HepG2 (cell line): ENCODE results near the gene IDNK. TPM values are rescaled to one million over a fixed set of nuclear protein-coding genes. Genes with fewer than 3 reads are reported as not detected.

Experiments used
- CREB1 ChIP-seq, 2 experiments: fragments of 450-650 bp in 1 of 2; IDR thresholded peaks; 2 replicates each; pipeline ENCODE4 v1.6.1; 2016 to 2017; ENCODE audit warnings: control low read depth in 1 of 2, mild to moderate bottlenecking in 1 of 2, missing compliant biosample characterization in 1 of 2, missing genetic modification characterization in 1 of 2
- HOXA7 ChIP-seq: sonication (generic); formaldehyde crosslinking; IDR thresholded peaks from 2 replicates; pipeline ENCODE4 v1.8.1; 2022; ENCODE audit warnings: mild to moderate bottlenecking, missing genetic modification reagents, moderate library complexity
- IKZF1 ChIP-seq: fragments of 450-650 bp; IDR thresholded peaks from 2 replicates; pipeline ENCODE4 v1.7.1; 2016
- NAIF1 ChIP-seq: sonication (generic); formaldehyde crosslinking; IDR thresholded peaks from 2 replicates; pipeline ENCODE4 v1.5.0; 2020; ENCODE audit warnings: mild to moderate bottlenecking, missing genetic modification reagents, borderline replicate concordance
- NFIC ChIP-seq: IDR thresholded peaks from 2 replicates; pipeline ENCODE4 v1.6.1; 2012; ENCODE audit warnings: mild to moderate bottlenecking, low read length, inconsistent platforms
- SP140L ChIP-seq: sonication (generic); formaldehyde crosslinking; IDR thresholded peaks from 2 replicates; pipeline ENCODE4 v1.4.0; 2020; ENCODE audit warnings: missing genetic modification reagents, borderline replicate concordance
- TEF ChIP-seq: sonication (generic); formaldehyde crosslinking; IDR thresholded peaks from 2 replicates; pipeline ENCODE4 v1.5.0; 2020; ENCODE audit warnings: missing genetic modification reagents
- ZNF17 ChIP-seq: sonication (generic); formaldehyde crosslinking; IDR thresholded peaks from 2 replicates; pipeline ENCODE4 v1.5.0; 2020; ENCODE audit warnings: mild to moderate bottlenecking, missing genetic modification reagents
- ZNF276 ChIP-seq: sonication (generic); formaldehyde crosslinking; IDR thresholded peaks from 2 replicates; pipeline ENCODE4 v1.4.0; 2020; ENCODE audit warnings: mild to moderate bottlenecking, low read depth, missing genetic modification reagents
- ZNF318 ChIP-seq: sonication (generic); formaldehyde crosslinking; IDR thresholded peaks from 2 replicates; pipeline ENCODE4 v1.4.0; 2020; ENCODE audit warnings: mild to moderate bottlenecking, missing genetic modification reagents
- ZNF619 ChIP-seq: sonication (generic); formaldehyde crosslinking; IDR thresholded peaks from 2 replicates; pipeline ENCODE4 v1.4.0; 2020; ENCODE audit warnings: mild to moderate bottlenecking, missing genetic modification reagents
- ZNF746 ChIP-seq: sonication (generic); formaldehyde crosslinking; IDR thresholded peaks from 2 replicates; pipeline ENCODE4 v1.8.0; 2022; ENCODE audit warnings: mild to moderate bottlenecking, missing genetic modification reagents
- polyA plus RNA-seq, 8 experiments: library from polyadenylated mRNA; depleted of rRNA in 3 of 8; stranded (reverse) in 7 of 8; unstranded in 1 of 8; fragments of >200 nt; fragmentation: Illumina TruSeq in 4 of 8; extraction: Trizol in 4 of 8; gene quantifications; 2 replicates each; pipeline versions ENCODE4 v1.2.1 to v1.2.3, GENCODE V29; 2011 to 2016; ENCODE audit warnings: low read depth in 4 of 8, missing spikeins in 1 of 8, mixed read lengths in 1 of 8; ENCODE audit not compliant: insufficient read depth in 1 of 8
- total RNA-seq, 5 experiments: library from RNA; depleted of rRNA; stranded (reverse); fragments of >200 nt; fragmentation: Illumina TruSeq; extraction: Trizol; gene quantifications; 2 replicates each; pipeline ENCODE4 v1.2.3, GENCODE V29; 2016; ENCODE audit warnings: low read depth in 1 of 5
- TF ChIP-seq, protein P1 (sequence below): sonication (generic); formaldehyde crosslinking; IDR thresholded peaks from 2 replicates; pipeline ENCODE4 v1.5.1; 2020; ENCODE audit warnings: mild to moderate bottlenecking, missing genetic modification reagents, borderline replicate concordance
- TF ChIP-seq, protein P2 (sequence below): fragments of 450-650 bp; IDR thresholded peaks from 2 replicates; pipeline ENCODE4 v1.6.1; 2017

IDNK gene
- total and polyA plus RNA-seq, 2 of the 13 experiments (the other 11 are each of a cell fraction or from before 2014, with no cell fraction given) = 3.1 to 4.8 TPM

DNA sequence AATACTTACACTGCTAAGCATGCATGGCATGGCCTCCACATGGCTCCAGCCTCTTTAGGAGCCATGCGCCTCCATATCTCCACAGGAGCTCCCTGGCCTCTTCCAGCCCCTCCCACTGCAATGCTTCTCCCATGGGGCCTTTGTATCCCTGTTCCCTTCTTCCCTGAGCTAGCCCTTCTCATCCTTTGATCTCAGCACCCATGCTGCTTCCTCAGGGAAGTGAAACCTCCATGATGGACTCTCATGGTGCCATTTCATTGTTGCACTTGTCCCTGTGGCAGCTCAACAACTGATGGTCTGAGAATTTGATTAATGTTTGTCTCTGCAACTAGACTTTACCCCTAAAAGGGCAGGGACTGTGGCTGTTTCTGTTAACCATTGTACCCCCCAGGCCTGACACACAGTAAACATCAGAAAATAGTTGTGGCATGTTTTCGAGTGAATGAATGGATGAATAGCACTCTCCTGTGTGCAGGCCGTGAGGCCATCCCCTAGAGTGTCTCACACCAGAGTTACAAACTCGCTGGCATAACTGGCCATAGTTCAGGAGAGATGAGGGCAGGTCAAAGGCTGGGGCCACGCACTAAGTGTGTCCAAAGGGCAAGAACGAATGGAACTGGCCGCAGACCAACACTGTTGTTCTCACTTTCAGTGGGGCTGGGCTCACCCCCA lies 6.6 kb downstream of the IDNK start (continued):
- TF ChIP-seq IKZF1 (no peak), ZNF17 (no peak), NFIC (peak; percentile 78), ZNF318 (CRISPR knock-in tag) (no peak), ZNF746 (CRISPR knock-in tag) (no peak), ZNF276 (CRISPR knock-in tag) (0 out of 2 replicates have a peak, but pooled peaks have one; percentile 66), NAIF1 (CRISPR knock-in tag) (no peak), TEF (CRISPR knock-in tag) (no peak), SP140L (CRISPR knock-in tag) (no peak), HOXA7 (no peak), CREB1 (IDR thresholded peaks at IDR 0.05) (no peak), CREB1 (CRISPR knock-in tag; IDR thresholded peaks at IDR 0.05) (peak; percentile 53; the same call in 1 of the 2 replicates), ZNF619 (CRISPR knock-in tag) (0 out of 2 replicates have a peak, but pooled peaks have one; percentile 27)
- TF ChIP-seq, protein P1, sequence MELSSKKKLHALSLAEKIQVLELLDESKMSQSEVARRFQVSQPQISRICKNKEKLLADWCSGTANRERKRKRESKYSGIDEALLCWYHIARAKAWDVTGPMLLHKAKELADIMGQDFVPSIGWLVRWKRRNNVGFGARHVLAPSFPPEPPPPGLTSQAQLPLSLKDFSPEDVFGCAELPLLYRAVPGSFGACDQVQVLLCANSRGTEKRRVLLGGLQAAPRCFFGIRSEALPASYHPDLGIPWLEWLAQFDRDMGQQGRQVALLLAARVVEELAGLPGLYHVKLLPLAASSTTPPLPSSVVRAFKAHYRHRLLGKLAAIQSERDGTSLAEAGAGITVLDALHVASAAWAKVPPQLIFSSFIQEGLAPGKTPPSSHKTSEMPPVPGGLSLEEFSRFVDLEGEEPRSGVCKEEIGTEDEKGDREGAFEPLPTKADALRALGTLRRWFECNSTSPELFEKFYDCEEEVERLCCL (CRISPR knock-in tag) = no peak
- TF ChIP-seq, protein P2, sequence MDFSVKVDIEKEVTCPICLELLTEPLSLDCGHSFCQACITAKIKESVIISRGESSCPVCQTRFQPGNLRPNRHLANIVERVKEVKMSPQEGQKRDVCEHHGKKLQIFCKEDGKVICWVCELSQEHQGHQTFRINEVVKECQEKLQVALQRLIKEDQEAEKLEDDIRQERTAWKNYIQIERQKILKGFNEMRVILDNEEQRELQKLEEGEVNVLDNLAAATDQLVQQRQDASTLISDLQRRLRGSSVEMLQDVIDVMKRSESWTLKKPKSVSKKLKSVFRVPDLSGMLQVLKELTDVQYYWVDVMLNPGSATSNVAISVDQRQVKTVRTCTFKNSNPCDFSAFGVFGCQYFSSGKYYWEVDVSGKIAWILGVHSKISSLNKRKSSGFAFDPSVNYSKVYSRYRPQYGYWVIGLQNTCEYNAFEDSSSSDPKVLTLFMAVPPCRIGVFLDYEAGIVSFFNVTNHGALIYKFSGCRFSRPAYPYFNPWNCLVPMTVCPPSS = no peak
